Fibroblast of skin of left biceps (primary cell): ENCODE data around the gene MCM3AP.
"Not testable (repeated sequence)": the region's sequence is repeated elsewhere in the genome, so short reads cannot be mapped to it uniquely, and the experiment has no call there.

Experiments
- DNase-seq, 2 experiments: peaks; one replicate each; pipeline ENCODE4 v3.0.0-alpha.2; 2013; ENCODE audit warnings: low read depth in 2 of 2

Gene MCM3AP

GRCh38 chr21:46205166-46205565, 80.2 kb downstream of the MCM3AP start:
- no peak for DNase-seq

GRCh38 chr21:46203203-46203600, 82.2 kb downstream of the MCM3AP start:
- DNase-seq, result no peak

GRCh38 chr21:46202592-46203202, 82.7 kb downstream of the MCM3AP start:
- DNase-seq, result no peak

GRCh38 chr21:46200877-46201803, 84.3 kb downstream of the MCM3AP start:
- not testable (repeated sequence) for DNase-seq

- DNase-seq, result no peak
Measured at GRCh38 chr21:46199436-46200373, 85.7 kb downstream of the MCM3AP start.

GRCh38 chr21:46196733-46197132, 88.7 kb downstream of the MCM3AP start:
- DNase-seq, result no peak

GRCh38 chr21:46195595-46196195, 89.7 kb downstream of the MCM3AP start:
- no peak for DNase-seq

GRCh38 chr21:46194374-46195334, 90.8 kb downstream of the MCM3AP start:
- DNase-seq, result no peak

GRCh38 chr21:46193829-46194373, 91.5 kb downstream of the MCM3AP start:
- DNase-seq, result no peak

GRCh38 chr21:46191686-46192575, 93.5 kb downstream of the MCM3AP start:
- no peak for DNase-seq

GRCh38 chr21:46191257-46191685, 94.1 kb downstream of the MCM3AP start:
- peak in 1 of 2 experiments; percentile 10 for DNase-seq

GRCh38 chr21:46190491-46191131, 94.8 kb downstream of the MCM3AP start:
- DNase-seq, result no peak

GRCh38 chr21:46189959-46190490, 95.4 kb downstream of the MCM3AP start:
- DNase-seq, result no peak

- DNase-seq, result no peak
Measured at GRCh38 chr21:46189213-46189958, 96.0 kb downstream of the MCM3AP start.

- DNase-seq, result no peak
Measured at GRCh38 chr21:46188226-46189212, 96.9 kb downstream of the MCM3AP start.

GRCh38 chr21:46187814-46188213, 97.6 kb downstream of the MCM3AP start:
- no peak for DNase-seq
